Colonic mucosa (tissue), 4 donors: ENCODE data around the gene ATXN3L. TPM values are rescaled to one million over a fixed set of nuclear protein-coding genes. Genes with fewer than 3 reads are reported as not detected.

ENCODE experiments used
- DNase-seq: peaks from one replicate; pipeline ENCODE4 v3.0.0-alpha.2; 2020
- H3K27ac ChIP-seq: fragments of 200-600 bp; one replicate; pipeline ENCODE4 v1.8.0; 2021
- H3K27me3 ChIP-seq: fragments of 200-600 bp; one replicate; pipeline ENCODE4 v1.8.0; 2021
- H3K36me3 ChIP-seq: fragments of 200-600 bp; one replicate; pipeline ENCODE4 v1.8.0; 2021
- H3K4me1 ChIP-seq: fragments of 200-600 bp; one replicate; pipeline ENCODE4 v1.8.0; 2021; ENCODE audit warnings: mild to moderate bottlenecking
- H3K4me3 ChIP-seq: fragments of 200-600 bp; one replicate; pipeline ENCODE4 v1.8.0; 2021
- H3K9ac ChIP-seq, 2 donors: one replicate each; pipeline ENCODE4 v1.7.0; 2013; ENCODE audit warnings: control low read depth in 2 of 2, low read depth in 2 of 2, low read length in 2 of 2
- H3K9me3 ChIP-seq: fragments of 200-600 bp; one replicate; pipeline ENCODE4 v1.8.0; 2021
- CTCF ChIP-seq: fragments of 200-600 bp; IDR thresholded peaks from one replicate; pipeline ENCODE4 v1.8.0; 2022; ENCODE audit warnings: antibody characterized with exemption, mild to moderate bottlenecking
- intact Hi-C: fragments of 100-400 bp; cut with DNase I; formaldehyde crosslinking; loops from one replicate; pipeline ENCODE4 v1.14.1; 2022
- total RNA-seq, 2 donors: library from RNA; stranded (reverse); fragmentation: NEBNext Ultra II Directional in 1 of 2; extraction: Animal tissue kit (Norgen Biotek cat#: 25700) in 1 of 2; gene quantifications; one replicate each; pipeline ENCODE4 v1.2.1, GENCODE V29; 2021
- donor health status: healthy.
- donor health status: DM: no; HTN: no; CAD: no.
- donor health status: DM: no; HTN: no; CAD: no.

Gene ATXN3L
- total RNA-seq = not detected

- Histone ChIP-seq H3K4me3 (no peak within 1 kb of the TSS), H3K4me1 (no peaks in the 10 kb centered on the region), H3K9ac (no peak within 1 kb of the TSS), H3K27me3 (no peaks in the 10 kb centered on the region), H3K27ac (no peak within 1 kb of the TSS), H3K9me3 (no peaks in the 10 kb centered on the region), H3K36me3 (no peaks in the 10 kb centered on the region)
- intact Hi-C loops = no loop called here
- no peak for TF ChIP-seq CTCF
- no peak for DNase-seq
Observed at GRCh38 chrX:13319953-13320352, at the start of gene ATXN3L. Gene ATXN3L (minus strand): TSS chrX:13320053. CDS start chrX:13319934, 119 bp downstream.

GRCh38 chrX:13369256-13370030 is 49.6 kb upstream of the ATXN3L start:
- no peaks in the 10 kb centered on the region for H3K4me1 ChIP-seq
- H3K4me3 ChIP-seq = no peak overlapping the region
- intact Hi-C loops = no loop called here
- no peak for DNase-seq
- no peak overlapping the region for H3K27ac ChIP-seq
- no peaks in the 10 kb centered on the region for H3K9me3 ChIP-seq
- H3K27me3 ChIP-seq = no peaks in the 10 kb centered on the region
- no peak overlapping the region for H3K9ac ChIP-seq
- no peak for TF ChIP-seq CTCF
- no peaks in the 10 kb centered on the region for H3K36me3 ChIP-seq

GRCh38 chrX:13367950-13368349 is 48.1 kb upstream of the ATXN3L start:
- Histone ChIP-seq H3K27ac (no peak overlapping the region), H3K27me3 (no peaks in the 10 kb centered on the region), H3K9ac (no peak overlapping the region), H3K4me1 (no peaks in the 10 kb centered on the region), H3K36me3 (no peaks in the 10 kb centered on the region), H3K9me3 (no peaks in the 10 kb centered on the region), H3K4me3 (no peak overlapping the region)
- intact Hi-C loops = no loop called here
- TF ChIP-seq CTCF = no peak
- DNase-seq = no peak

GRCh38 chrX:13366698-13367097 is 46.8 kb upstream of the ATXN3L start:
- intact Hi-C loops = no loop called here
- Histone ChIP-seq H3K9me3 (no peaks in the 10 kb centered on the region), H3K36me3 (no peaks in the 10 kb centered on the region), H3K9ac (no peak overlapping the region), H3K27ac (no peak overlapping the region), H3K27me3 (no peaks in the 10 kb centered on the region), H3K4me1 (no peaks in the 10 kb centered on the region), H3K4me3 (no peak overlapping the region)
- DNase-seq = no peak
- no peak for TF ChIP-seq CTCF

- no peak overlapping the region for H3K9ac ChIP-seq
- intact Hi-C loops = no loop called here
- H3K4me1 ChIP-seq = no peaks in the 10 kb centered on the region
- no peak for TF ChIP-seq CTCF
- H3K36me3 ChIP-seq = no peaks in the 10 kb centered on the region
- no peaks in the 10 kb centered on the region for H3K9me3 ChIP-seq
- H3K27me3 ChIP-seq = no peaks in the 10 kb centered on the region
- no peak overlapping the region for H3K27ac ChIP-seq
- DNase-seq = no peak
- H3K4me3 ChIP-seq = no peak overlapping the region
Observed at GRCh38 chrX:13365161-13365560, 45.3 kb upstream of the ATXN3L start.
